ENCODE measurements around the gene IL26.
"Not testable (repeated sequence)": the region's sequence is repeated elsewhere in the genome, so short reads cannot be mapped to it uniquely, and the experiment has no call there.

The IL26 gene

DNA sequence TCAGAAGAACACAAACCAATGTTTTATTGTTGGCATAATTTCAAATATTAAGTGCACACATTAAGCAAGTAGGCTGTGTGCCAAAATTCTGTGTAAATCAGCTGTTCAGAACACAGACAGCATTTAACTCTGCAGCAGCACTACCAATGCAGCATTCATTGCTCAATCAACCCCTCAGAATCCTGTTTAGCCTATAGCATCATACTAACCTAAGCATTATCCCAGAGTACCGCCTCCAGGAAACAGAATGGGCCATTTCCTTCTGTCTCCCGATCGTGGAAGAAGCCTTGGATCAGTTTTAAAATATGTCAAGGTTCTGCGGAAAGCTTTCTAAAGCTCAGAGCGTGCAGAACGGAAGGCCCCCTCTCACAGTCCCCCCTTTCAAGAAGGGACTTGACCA is 3.3 kb downstream of the IL26 start:
- no peak for DNase-seq (ENCODE audit: extremely low read depth, low read depth)
- TF ChIP-seq, protein P1, sequence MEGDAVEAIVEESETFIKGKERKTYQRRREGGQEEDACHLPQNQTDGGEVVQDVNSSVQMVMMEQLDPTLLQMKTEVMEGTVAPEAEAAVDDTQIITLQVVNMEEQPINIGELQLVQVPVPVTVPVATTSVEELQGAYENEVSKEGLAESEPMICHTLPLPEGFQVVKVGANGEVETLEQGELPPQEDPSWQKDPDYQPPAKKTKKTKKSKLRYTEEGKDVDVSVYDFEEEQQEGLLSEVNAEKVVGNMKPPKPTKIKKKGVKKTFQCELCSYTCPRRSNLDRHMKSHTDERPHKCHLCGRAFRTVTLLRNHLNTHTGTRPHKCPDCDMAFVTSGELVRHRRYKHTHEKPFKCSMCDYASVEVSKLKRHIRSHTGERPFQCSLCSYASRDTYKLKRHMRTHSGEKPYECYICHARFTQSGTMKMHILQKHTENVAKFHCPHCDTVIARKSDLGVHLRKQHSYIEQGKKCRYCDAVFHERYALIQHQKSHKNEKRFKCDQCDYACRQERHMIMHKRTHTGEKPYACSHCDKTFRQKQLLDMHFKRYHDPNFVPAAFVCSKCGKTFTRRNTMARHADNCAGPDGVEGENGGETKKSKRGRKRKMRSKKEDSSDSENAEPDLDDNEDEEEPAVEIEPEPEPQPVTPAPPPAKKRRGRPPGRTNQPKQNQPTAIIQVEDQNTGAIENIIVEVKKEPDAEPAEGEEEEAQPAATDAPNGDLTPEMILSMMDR (IDR thresholded peaks at IDR 0.05; ENCODE audit: low read depth, low read length): no peak

DNA sequence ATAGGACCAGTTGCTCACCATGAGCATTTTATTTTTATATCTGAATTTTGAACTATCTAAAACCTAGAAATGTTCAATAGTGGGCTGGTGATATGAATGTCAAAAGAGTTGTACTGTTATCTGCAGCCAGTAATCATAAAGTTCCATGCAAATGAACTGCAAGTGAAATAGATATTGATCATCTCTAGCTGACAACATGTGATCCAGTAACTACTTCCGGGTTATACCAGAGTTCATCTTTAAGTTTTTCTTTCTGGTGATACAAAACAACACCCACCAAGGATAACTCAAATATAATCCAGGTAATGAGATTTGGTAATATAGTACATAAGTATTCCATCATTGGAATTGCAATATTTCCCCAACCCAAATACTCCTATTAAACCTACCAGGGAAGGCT is 4.1 kb downstream of the IL26 start:
- TF ChIP-seq, protein P1 (IDR thresholded peaks at IDR 0.05; ENCODE audit: low read depth, low read length): no peak
- no peak for DNase-seq (ENCODE audit: extremely low read depth, low read depth)

DNA sequence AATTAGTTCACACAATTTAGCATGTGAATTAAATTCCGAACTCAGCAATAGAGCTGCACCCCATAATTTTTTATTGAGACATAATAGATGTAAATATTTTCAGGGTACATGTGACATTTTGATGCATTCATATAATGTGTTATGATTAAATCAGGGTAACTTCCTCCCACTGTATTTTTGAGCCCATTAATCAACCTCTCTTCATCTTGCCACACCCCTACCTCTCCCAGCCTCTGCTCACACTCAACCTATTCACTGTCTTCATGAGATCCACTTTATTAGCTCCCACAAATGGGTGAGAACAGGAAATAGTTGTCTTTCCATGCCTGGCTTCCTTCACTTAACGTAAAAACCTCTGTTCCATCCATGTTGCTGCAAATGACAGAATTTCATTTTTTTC is 14.7 kb downstream of the IL26 start:
- TF ChIP-seq, protein P1 (IDR thresholded peaks at IDR 0.05; ENCODE audit: low read depth, low read length): no peak
- DNase-seq (ENCODE audit: extremely low read depth, low read depth): no peak

DNA sequence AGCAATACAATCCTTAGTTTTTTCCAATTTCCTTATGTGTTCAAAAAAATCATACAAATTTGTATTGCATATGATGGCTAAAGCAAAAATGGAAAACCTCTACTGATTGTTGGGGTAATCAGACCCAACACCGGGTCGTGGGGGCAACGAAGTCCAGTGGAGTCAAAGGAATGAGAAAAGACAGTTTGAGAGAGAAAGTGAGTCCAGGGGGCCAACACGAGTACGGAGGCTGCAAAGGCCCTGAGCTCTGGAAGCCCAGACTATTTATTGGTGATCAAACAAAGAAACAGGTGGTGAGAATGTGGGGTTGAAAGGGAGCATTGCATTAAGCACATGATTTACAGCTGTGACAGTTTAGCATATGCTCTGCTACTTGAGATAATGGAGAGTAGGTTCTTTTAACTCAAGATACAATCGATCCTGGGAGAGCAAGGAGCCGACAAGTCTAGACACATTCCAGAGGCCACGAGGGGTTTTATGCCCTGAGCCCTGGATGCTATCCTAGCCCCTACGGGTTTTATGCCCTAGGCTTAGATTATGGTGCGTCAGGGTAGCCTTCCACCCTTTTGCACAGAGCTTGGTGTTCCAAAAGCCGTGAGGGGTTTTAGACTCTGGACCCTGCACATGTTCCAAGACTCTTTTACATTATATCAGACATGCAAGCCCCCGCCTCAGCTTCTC is 16.4 kb downstream of the IL26 start:
- DNase-seq (ENCODE audit: extremely low read depth, low read depth): not testable (repeated sequence)

GRCh38 chr12:68207276-68207675 is 18.3 kb downstream of the IL26 start:
- TF ChIP-seq, protein P1 (IDR thresholded peaks at IDR 0.05; ENCODE audit: low read depth, low read length): no peak
- DNase-seq (ENCODE audit: extremely low read depth, low read depth): no peak

DNA sequence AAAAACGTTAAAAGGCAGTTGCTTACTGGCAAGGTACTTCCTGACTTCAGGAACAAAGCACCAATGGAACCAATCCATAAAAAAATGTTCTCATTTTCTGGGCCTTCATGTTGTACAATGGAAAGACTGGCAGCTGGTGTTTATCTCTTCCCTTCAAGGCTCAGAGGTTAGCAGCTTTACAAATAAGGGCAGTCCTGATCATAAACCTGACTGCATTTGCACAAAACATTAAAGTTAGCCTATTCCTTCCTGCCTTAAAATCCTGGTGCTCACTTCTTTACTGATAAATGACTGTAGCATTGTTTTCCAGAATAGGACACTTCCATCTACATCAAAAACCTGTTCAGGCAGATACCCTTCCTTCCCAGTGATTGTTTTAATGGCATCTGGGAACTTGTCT is 19.2 kb downstream of the IL26 start:
- TF ChIP-seq, protein P1 (IDR thresholded peaks at IDR 0.05; ENCODE audit: low read depth, low read length): no peak
- DNase-seq (ENCODE audit: extremely low read depth, low read depth): no peak

DNA sequence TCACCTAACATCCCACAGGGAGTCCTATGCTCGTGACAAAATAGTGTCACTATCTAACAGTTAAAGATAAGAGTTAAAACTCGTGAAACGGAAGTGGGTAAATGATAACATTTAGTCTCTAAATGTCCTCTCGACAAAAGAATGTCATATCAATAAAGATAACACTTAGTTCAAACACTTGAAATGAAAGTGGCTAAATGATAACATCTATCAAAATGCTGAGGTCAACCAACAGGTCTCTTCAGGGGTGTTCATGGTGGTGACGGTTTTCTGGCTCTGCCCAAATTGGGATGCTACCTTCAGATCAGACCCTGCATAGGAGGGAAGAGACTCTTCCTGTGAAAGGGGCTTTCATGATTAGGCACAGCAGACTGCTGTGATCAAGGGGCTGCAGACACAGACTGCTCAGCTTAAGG is 22.1 kb downstream of the IL26 start:
- no peak for DNase-seq (ENCODE audit: extremely low read depth, low read depth)
- TF ChIP-seq, protein P1 (IDR thresholded peaks at IDR 0.05; ENCODE audit: low read depth, low read length): no peak

DNA sequence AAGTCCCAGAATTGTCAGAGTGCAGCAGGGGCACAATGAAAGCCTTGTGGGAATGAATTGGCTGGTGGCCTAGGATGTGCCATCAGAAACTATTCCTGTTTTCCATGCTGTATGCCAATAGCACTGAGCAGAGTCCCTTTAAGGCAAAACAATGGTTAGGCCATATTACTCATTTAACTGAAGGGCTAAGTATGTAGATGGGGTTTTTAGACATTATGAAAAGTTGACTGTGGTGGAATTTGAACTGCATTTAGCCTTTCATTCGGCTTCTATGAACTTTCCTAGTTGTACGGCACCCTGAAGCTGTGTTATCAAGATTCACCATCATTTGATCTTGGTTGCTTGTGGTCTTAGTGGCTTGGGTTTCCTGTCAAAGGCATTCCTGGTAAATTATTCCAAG is 24.8 kb downstream of the IL26 start:
- no peak for DNase-seq (ENCODE audit: extremely low read depth, low read depth)

More for the DNA sequence above, 24.8 kb downstream of the IL26 start:
- TF ChIP-seq, protein P1 (IDR thresholded peaks at IDR 0.05; ENCODE audit: low read depth, low read length): no peak

Data from AG09319 (cell line).